ENCODE measurements around the gene SLC45A3. TPM values are rescaled to one million over a fixed set of nuclear protein-coding genes. Genes with fewer than 3 reads are reported as not detected.
A peak's percentile ranks its signal among the peaks of the same experiment; 100 is the strongest.

Gene SLC45A3
- total RNA-seq, 1 donor from 2014 or later = 7.5 TPM

GRCh38 chr1:205711105-205712048 is 31.1 kb upstream of the SLC45A3 start:
- DNase-seq (ENCODE audit: low spot score in 2 of 2, unreplicated experiment in 2 of 2) = peak; percentile 36 to 60
- H3K4me3 Mint-ChIP-seq = no peak overlapping the region
- peak overlapping the region; percentile 14 for H3K27ac Mint-ChIP-seq
- H3K9me3 Mint-ChIP-seq = no peaks in the 10 kb centered on the region
- peaks cover 23% of the 10 kb centered on the region for H3K4me1 Mint-ChIP-seq
- no peaks in the 10 kb centered on the region for H3K27me3 Mint-ChIP-seq (ENCODE audit: low read depth)
- TF ChIP-seq CTCF (IDR thresholded peaks at IDR 0.05; ENCODE audit: unreplicated experiment) = peak; percentile 84
- H3K36me3 Mint-ChIP-seq = peaks cover 18% of the 10 kb centered on the region

- peaks cover 23% of the 10 kb centered on the region for H3K4me1 Mint-ChIP-seq
Observed at GRCh38 chr1:205710201-205711062, 30.1 kb upstream of the SLC45A3 start.

GRCh38 chr1:205709640-205710039 is 29.3 kb upstream of the SLC45A3 start:
- H3K27ac Mint-ChIP-seq = no peak overlapping the region
- H3K9me3 Mint-ChIP-seq = no peaks in the 10 kb centered on the region
- no peak overlapping the region for H3K4me3 Mint-ChIP-seq
- H3K36me3 Mint-ChIP-seq = peaks cover 11% of the 10 kb centered on the region
- DNase-seq (ENCODE audit: low spot score in 2 of 2, unreplicated experiment in 2 of 2) = no peak
- no peak for TF ChIP-seq CTCF (IDR thresholded peaks at IDR 0.05; ENCODE audit: unreplicated experiment)
- no peaks in the 10 kb centered on the region for H3K27me3 Mint-ChIP-seq (ENCODE audit: low read depth)
- H3K4me1 Mint-ChIP-seq = peaks cover 23% of the 10 kb centered on the region

More at GRCh38 chr1:205710201-205711062, 30.1 kb upstream of the SLC45A3 start:
- H3K9me3 Mint-ChIP-seq = no peaks in the 10 kb centered on the region
- H3K27ac Mint-ChIP-seq = no peak overlapping the region
- TF ChIP-seq CTCF (IDR thresholded peaks at IDR 0.05; ENCODE audit: unreplicated experiment) = no peak
- no peak for DNase-seq (ENCODE audit: low spot score in 2 of 2, unreplicated experiment in 2 of 2)
- no peak overlapping the region for H3K4me3 Mint-ChIP-seq
- peaks cover 13% of the 10 kb centered on the region for H3K36me3 Mint-ChIP-seq
- H3K27me3 Mint-ChIP-seq (ENCODE audit: low read depth) = no peaks in the 10 kb centered on the region

GRCh38 chr1:205709059-205709398 is 28.7 kb upstream of the SLC45A3 start:
- H3K27ac Mint-ChIP-seq = peak overlapping the region; percentile 36
- TF ChIP-seq CTCF (IDR thresholded peaks at IDR 0.05; ENCODE audit: unreplicated experiment) = no peak

GRCh38 chr1:205706601-205707502 is 26.5 kb upstream of the SLC45A3 start:
- H3K4me3 Mint-ChIP-seq = no peak overlapping the region
- H3K27ac Mint-ChIP-seq = peak overlapping the region; percentile 27
- H3K9me3 Mint-ChIP-seq = no peaks in the 10 kb centered on the region
- DNase-seq (ENCODE audit: low spot score in 2 of 2, unreplicated experiment in 2 of 2) = no peak
- H3K4me1 Mint-ChIP-seq = peaks cover 19% of the 10 kb centered on the region
- no peaks in the 10 kb centered on the region for H3K27me3 Mint-ChIP-seq (ENCODE audit: low read depth)
- peaks cover 11% of the 10 kb centered on the region for H3K36me3 Mint-ChIP-seq
- no peak for TF ChIP-seq CTCF (IDR thresholded peaks at IDR 0.05; ENCODE audit: unreplicated experiment)

More at GRCh38 chr1:205709059-205709398, 28.7 kb upstream of the SLC45A3 start:
- Mint-ChIP-seq H3K36me3 (peaks cover 11% of the 10 kb centered on the region), H3K27me3 (ENCODE audit: low read depth) (no peaks in the 10 kb centered on the region), H3K4me3 (no peak overlapping the region), H3K4me1 (peaks cover 21% of the 10 kb centered on the region), H3K9me3 (no peaks in the 10 kb centered on the region)
- DNase-seq (ENCODE audit: low spot score in 2 of 2, unreplicated experiment in 2 of 2) = no peak
